Naive thymus-derived CD4-positive, alpha-beta T cell (primary cell): ENCODE measurements around the gene SIGLEC7. TPM values are rescaled to one million over a fixed set of nuclear protein-coding genes. Genes with fewer than 3 reads are reported as not detected.

ENCODE experiments used
- ATAC-seq: fragments of 150-1000 bp; cut with Tn5 transposase; 2 replicates; pipeline ENCODE4 v1.10.0; 2021; ENCODE audit warnings: mild to moderate bottlenecking, moderate library complexity
- CTCF ChIA-PET: fragments of 350-600 bp; sonication (Branson Sonifier 250); formaldehyde crosslinking; loops from one replicate; lab custom pipeline; 2021; ENCODE audit warnings: antibody characterized with exemption; lab: Charles Lee
- POLR2A ChIA-PET: fragments of 350-600 bp; sonication (Branson Sonifier 250); formaldehyde crosslinking; loops from one replicate; lab custom pipeline; 2021; ENCODE audit warnings: antibody characterized with exemption, inconsistent platforms; lab: Charles Lee
- DNase-seq, 9 donors: peaks; one replicate each; pipeline versions ENCODE4 v3.0.0 to v3.0.0-alpha.2; 2020 to 2022; ENCODE audit warnings: mixed read lengths in 1 of 9
- H3K27ac ChIP-seq: one replicate; pipeline ENCODE4 v1.7.0; 2013; ENCODE audit warnings: mild to moderate bottlenecking, low read depth, low read length, moderate library complexity
- H3K27me3 ChIP-seq, 2 donors: one replicate each; pipeline ENCODE4 v1.7.0; 2013; ENCODE audit warnings: low read length in 2 of 2, mild to moderate bottlenecking in 2 of 2, moderate library complexity in 2 of 2; ENCODE audit not compliant: control insufficient read depth in 2 of 2, insufficient read depth in 2 of 2
- H3K36me3 ChIP-seq, 3 experiments: 1 replicate in 2 of 3; 2 replicates in 1 of 3; pipeline ENCODE4 v1.7.0; 2013; ENCODE audit warnings: low read length in 3 of 3, mild to moderate bottlenecking in 3 of 3, moderate library complexity in 1 of 3; ENCODE audit not compliant: insufficient read depth in 3 of 3, control insufficient read depth in 2 of 3
- H3K4me1 ChIP-seq, 2 donors: one replicate each; pipeline ENCODE4 v1.7.0; 2013; ENCODE audit warnings: low read length in 2 of 2, mild to moderate bottlenecking in 2 of 2, moderate library complexity in 1 of 2; ENCODE audit not compliant: control insufficient read depth in 2 of 2, insufficient read depth in 2 of 2
- H3K4me3 ChIP-seq: 2 replicates; pipeline ENCODE4 v1.7.0; 2013; ENCODE audit warnings: mild to moderate bottlenecking, low read length
- H3K9me3 ChIP-seq, 3 experiments: 1 replicate in 2 of 3; 2 replicates in 1 of 3; pipeline ENCODE4 v1.7.0; 2013; ENCODE audit warnings: low read length in 3 of 3; ENCODE audit not compliant: control insufficient read depth in 2 of 3
- H3K27ac Mint-ChIP-seq, 9 donors: one replicate each; pipeline ENCODE4 v1.8.0; 2020 to 2022; ENCODE audit warnings: mixed read lengths in 9 of 9, mild to moderate bottlenecking in 8 of 9, moderate library complexity in 5 of 9, inconsistent platforms in 2 of 9
- H3K27me3 Mint-ChIP-seq, 5 donors: one replicate each; pipeline ENCODE4 v1.8.0; 2021 to 2022; ENCODE audit warnings: mixed read lengths in 5 of 5, mild to moderate bottlenecking in 1 of 5
- H3K36me3 Mint-ChIP-seq, 5 donors: one replicate each; pipeline ENCODE4 v1.8.0; 2020 to 2022; ENCODE audit warnings: mixed read lengths in 5 of 5, mild to moderate bottlenecking in 3 of 5, inconsistent platforms in 1 of 5
- H3K4me1 Mint-ChIP-seq, 7 donors: one replicate each; pipeline ENCODE4 v1.8.0; 2020 to 2022; ENCODE audit warnings: mixed read lengths in 7 of 7, mild to moderate bottlenecking in 3 of 7, inconsistent platforms in 1 of 7
- H3K4me3 Mint-ChIP-seq, 10 donors: one replicate each; pipeline ENCODE4 v1.8.0; 2020 to 2022; ENCODE audit warnings: mild to moderate bottlenecking in 10 of 10, mixed read lengths in 10 of 10, moderate library complexity in 6 of 10, inconsistent platforms in 2 of 10
- H3K9me3 Mint-ChIP-seq, 11 donors: one replicate each; pipeline ENCODE4 v1.8.0; 2020 to 2022; ENCODE audit warnings: mixed read lengths in 11 of 11, mild to moderate bottlenecking in 4 of 11, inconsistent platforms in 1 of 11, moderate library complexity in 1 of 11
- intact Hi-C, 2 donors: fragments of 100-400 bp; cut with micrococcal nuclease; formaldehyde crosslinking; loops; one replicate each; pipeline ENCODE4 v1.15.1; 2023
- polyA plus RNA-seq, 2 donors: library from polyadenylated mRNA; unstranded; fragments of 300-500 nt; fragmentation: Illumina TruSeq; gene quantifications; one replicate each; pipeline ENCODE4 v1.2.3, GENCODE V29; 2021
- total RNA-seq, 6 experiments: library from RNA in 5 of 6; stranded (reverse) in 5 of 6; gene quantifications; 1 replicate in 5 of 6; 2 replicates in 1 of 6; pipeline ENCODE4 v1.2.3 and lab custom pipeline; 2021 to 2026

Gene SIGLEC7
- total and polyA plus RNA-seq, 7 experiments from 2014 or later, result 0.25 to 10.3 (median 0.68) TPM; not detected in 2

- Histone ChIP-seq H3K27me3 (no peaks in the 10 kb centered on the region), H3K9me3 (no peaks in the 10 kb centered on the region), H3K27ac (no peak overlapping the region), H3K36me3 (no peaks in the 10 kb centered on the region), H3K4me1 (peaks cover 0 to 4% of the 10 kb centered on the region in 2 donors), H3K4me3 (no peak overlapping the region)
- peaks cover 0 to 29% (median 11%) of the 10 kb centered on the region in 7 donors for H3K4me1 Mint-ChIP-seq
- H3K27me3 Mint-ChIP-seq, result peaks cover 0 to 22% (median 0%) of the 10 kb centered on the region in 5 donors
- no peaks in the 10 kb centered on the region for H3K36me3 Mint-ChIP-seq
- no peak overlapping the region for H3K4me3 Mint-ChIP-seq
- H3K27ac Mint-ChIP-seq, result peak overlapping the region in 2 of 9 donors; percentile 26 to 51
- DNase-seq, result no peak
- intact Hi-C loops, result no loop called here
- H3K9me3 Mint-ChIP-seq, result peaks cover 0 to 4% (median 0%) of the 10 kb centered on the region in 11 donors
- no peak for ATAC-seq
- CTCF ChIA-PET, result interaction anchor here (0.5 to 0.7 kb wide), 2 partner anchors 34 to 148 kb away, joined by 3 read pairs; no protein-coding TSS in a partner anchor
- POLR2A ChIA-PET, result no interaction called here
Measured at GRCh38 chr19:51161266-51161665, 19.2 kb downstream of the SIGLEC7 start.

GRCh38 chr19:51161867-51162496 is 19.9 kb downstream of the SIGLEC7 start:
- no peaks in the 10 kb centered on the region for H3K27me3 ChIP-seq
- peaks cover 4 to 36% (median 16%) of the 10 kb centered on the region in 7 donors for H3K4me1 Mint-ChIP-seq
- POLR2A ChIA-PET, result interaction anchor here (0.6 kb wide), 1 partner anchor 30 kb away, joined by 6 read pairs; no protein-coding TSS in a partner anchor

GRCh38 chr19:51163257-51163656 is 21.2 kb downstream of the SIGLEC7 start:
- H3K27me3 ChIP-seq, result no peaks in the 10 kb centered on the region
- no peaks in the 10 kb centered on the region for H3K9me3 ChIP-seq
- H3K4me3 ChIP-seq, result no peak overlapping the region
- intact Hi-C loops, result no loop called here
- Mint-ChIP-seq H3K27me3 (peaks cover 0 to 29% (median 0%) of the 10 kb centered on the region in 5 donors), H3K36me3 (no peaks in the 10 kb centered on the region), H3K4me3 (no peak overlapping the region), H3K4me1 (peaks cover 10 to 42% (median 26%) of the 10 kb centered on the region in 7 donors), H3K9me3 (peaks cover 0 to 4% (median 0%) of the 10 kb centered on the region in 11 donors), H3K27ac (no peak overlapping the region)
- POLR2A ChIA-PET, result no interaction called here
- H3K36me3 ChIP-seq, result no peaks in the 10 kb centered on the region
- DNase-seq (no peak), ATAC-seq (no peak)
- no peak overlapping the region for H3K27ac ChIP-seq
- H3K4me1 ChIP-seq, result peaks cover 15 to 20% of the 10 kb centered on the region in 2 donors
- CTCF ChIA-PET, result no interaction called here

More at GRCh38 chr19:51161867-51162496, 19.9 kb downstream of the SIGLEC7 start:
- CTCF ChIA-PET, result interaction anchor here (0.5 to 0.7 kb wide), 2 partner anchors 34 to 149 kb away, joined by 3 read pairs; no protein-coding TSS in a partner anchor
- intact Hi-C loops, result no loop called here
- H3K27ac ChIP-seq, result no peak overlapping the region
- Mint-ChIP-seq H3K27ac (no peak overlapping the region), H3K9me3 (peaks cover 0 to 4% (median 0%) of the 10 kb centered on the region in 11 donors), H3K27me3 (peaks cover 0 to 25% (median 0%) of the 10 kb centered on the region in 5 donors), H3K36me3 (no peaks in the 10 kb centered on the region), H3K4me3 (no peak overlapping the region)
- no peaks in the 10 kb centered on the region for H3K9me3 ChIP-seq
- H3K36me3 ChIP-seq, result no peaks in the 10 kb centered on the region
- no peak for ATAC-seq
- H3K4me1 ChIP-seq, result peaks cover 3 to 7% of the 10 kb centered on the region in 2 donors
- no peak for DNase-seq
- H3K4me3 ChIP-seq, result no peak overlapping the region

DNA sequence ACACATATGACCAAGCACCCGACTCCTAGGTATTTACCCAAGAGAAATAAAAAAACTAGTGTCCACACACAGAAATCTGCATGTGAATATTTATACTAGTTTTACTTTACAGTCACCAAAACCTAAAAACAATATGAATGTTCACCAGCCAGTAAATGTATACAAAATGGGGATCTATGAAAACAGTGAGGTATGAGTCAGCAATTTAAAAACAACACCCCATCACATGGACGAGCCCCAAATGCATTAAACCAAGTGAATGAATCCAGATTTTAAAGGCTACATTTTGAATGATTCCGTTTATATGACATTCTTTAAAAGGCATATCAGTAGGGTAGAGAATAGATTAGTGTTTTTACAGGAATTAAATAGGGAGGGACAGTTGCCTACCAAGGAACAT is 22.1 kb downstream of the SIGLEC7 start:
- Histone ChIP-seq H3K4me1 (peaks cover 15 to 17% of the 10 kb centered on the region in 2 donors), H3K27ac (no peak overlapping the region), H3K27me3 (no peaks in the 10 kb centered on the region), H3K4me3 (no peak overlapping the region), H3K36me3 (no peaks in the 10 kb centered on the region), H3K9me3 (no peaks in the 10 kb centered on the region)
- DNase-seq, result no peak
- H3K4me1 Mint-ChIP-seq, result peaks cover 10 to 43% (median 26%) of the 10 kb centered on the region in 7 donors
- ATAC-seq, result no peak
- ChIA-PET CTCF (no interaction called here), POLR2A (no interaction called here)
- no peaks in the 10 kb centered on the region for H3K36me3 Mint-ChIP-seq
- no peak overlapping the region for H3K27ac Mint-ChIP-seq
- H3K27me3 Mint-ChIP-seq, result peaks cover 0 to 29% (median 4%) of the 10 kb centered on the region in 5 donors
- intact Hi-C loops, result no loop called here
- no peak overlapping the region for H3K4me3 Mint-ChIP-seq
- H3K9me3 Mint-ChIP-seq, result no peaks in the 10 kb centered on the region

DNA sequence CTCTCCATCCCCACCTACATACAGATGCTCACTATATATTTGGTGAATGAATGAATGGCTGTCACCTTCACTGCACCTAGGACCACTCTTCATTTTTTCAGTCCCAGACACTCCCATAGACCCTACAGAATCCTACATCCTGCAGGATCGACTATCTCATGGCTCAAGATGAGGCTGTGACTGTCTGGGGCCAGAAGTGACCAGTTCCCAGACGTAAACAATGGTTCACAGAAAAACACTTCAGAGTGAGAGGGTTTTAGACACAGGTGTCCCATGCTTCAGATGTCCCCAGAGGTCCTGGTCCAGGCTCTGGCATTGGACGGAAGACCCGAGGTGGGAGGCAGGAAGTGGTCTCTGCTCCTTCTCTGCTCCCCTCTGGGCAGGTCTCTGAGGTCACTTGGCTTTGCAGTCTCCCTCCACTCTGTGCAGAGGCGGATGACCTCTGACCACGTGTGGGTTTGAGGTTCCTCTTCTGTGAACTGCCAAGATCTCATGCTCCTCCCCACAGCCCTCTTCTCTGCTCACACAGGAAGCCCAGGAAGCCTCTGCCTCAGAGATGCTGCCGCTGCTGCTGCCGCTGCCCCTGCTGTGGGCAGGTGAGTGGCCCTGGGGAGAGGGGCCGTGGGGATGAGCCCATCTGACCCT is 24.9 kb downstream of the SIGLEC7 start:
- Histone ChIP-seq H3K4me1 (peaks cover 15 to 17% of the 10 kb centered on the region in 2 donors), H3K27me3 (no peaks in the 10 kb centered on the region), H3K4me3 (peak overlapping the region; percentile 20), H3K36me3 (no peaks in the 10 kb centered on the region), H3K9me3 (no peaks in the 10 kb centered on the region), H3K27ac (no peak overlapping the region)
- Mint-ChIP-seq H3K27me3 (peaks cover 0 to 33% (median 7%) of the 10 kb centered on the region in 5 donors), H3K27ac (peak overlapping the region in 8 of 9 donors; percentile 26 to 85 (median 75)), H3K4me1 (peaks cover 10 to 50% (median 28%) of the 10 kb centered on the region in 7 donors), H3K4me3 (peak overlapping the region; percentile 32 to 77 (median 68)), H3K9me3 (no peaks in the 10 kb centered on the region), H3K36me3 (no peaks in the 10 kb centered on the region)
- CTCF ChIA-PET, result no interaction called here
- intact Hi-C loops, result no loop called here
- ATAC-seq, result peak; percentile 96
- peak in 5 of 9 donors; percentile 12 to 17 (median 15) for DNase-seq
- POLR2A ChIA-PET, result no interaction called here

GRCh38 chr19:51168564-51169282 is 26.6 kb downstream of the SIGLEC7 start:
- peak overlapping the region in 3 of 10 donors; percentile 12 to 77 (median 43) for H3K4me3 Mint-ChIP-seq
- intact Hi-C loops, result loop anchor here (1.0 to 2.0 kb wide), 3 partner anchors 10 to 72 kb away; partner anchors contain the start of gene CTU1 (in 1 of the 2)

More at GRCh38 chr19:51168564-51169282, 26.6 kb downstream of the SIGLEC7 start:
- ATAC-seq (no peak), DNase-seq (no peak)
- Histone ChIP-seq H3K4me3 (no peak overlapping the region), H3K27ac (no peak overlapping the region), H3K9me3 (no peaks in the 10 kb centered on the region), H3K36me3 (no peaks in the 10 kb centered on the region), H3K4me1 (peaks cover 15 to 17% of the 10 kb centered on the region in 2 donors), H3K27me3 (no peaks in the 10 kb centered on the region)
- H3K9me3 Mint-ChIP-seq, result no peaks in the 10 kb centered on the region
- ChIA-PET CTCF (interaction anchor here (1.1 to 2.4 kb wide), 4 partner anchors 10 to 148 kb away, joined by 4 to 9 read pairs (median 4); no protein-coding TSS in a partner anchor), POLR2A (no interaction called here)
- H3K4me1 Mint-ChIP-seq, result peaks cover 10 to 41% (median 28%) of the 10 kb centered on the region in 7 donors
- peak overlapping the region in 2 of 9 donors; percentile 57 to 86 for H3K27ac Mint-ChIP-seq
- H3K27me3 Mint-ChIP-seq, result peaks cover 0 to 27% (median 7%) of the 10 kb centered on the region in 5 donors
- no peaks in the 10 kb centered on the region for H3K36me3 Mint-ChIP-seq
